Uterus (tissue), 4 donors: ENCODE results near the gene CALY. TPM values are rescaled to one million over a fixed set of nuclear protein-coding genes. Genes with fewer than 3 reads are reported as not detected.

ENCODE experiments used
- DNase-seq, 2 donors: peaks; one replicate each; pipeline ENCODE4 v3.0.0-alpha.2; 2019 to 2020
- H3K27ac ChIP-seq, 2 donors: fragments of 200-600 bp; sonication (generic); 1 replicate in 1 of 2; 2 replicates in 1 of 2; pipeline ENCODE4 v1.5.1; 2016 to 2018
- H3K27me3 ChIP-seq, 2 donors: fragments of 200-600 bp; sonication (generic); one replicate each; pipeline ENCODE4 v1.5.1; 2018 to 2019; ENCODE audit warnings: control low read depth in 1 of 2
- H3K36me3 ChIP-seq, 2 donors: fragments of 200-600 bp; sonication (generic); one replicate each; pipeline ENCODE4 v1.5.1; 2019; ENCODE audit warnings: control low read depth in 1 of 2
- H3K4me1 ChIP-seq, 2 donors: fragments of 200-600 bp; sonication (generic); one replicate each; pipeline ENCODE4 v1.5.1; 2018 to 2019; ENCODE audit warnings: control low read depth in 1 of 2
- H3K4me3 ChIP-seq, 2 donors: fragments of 200-600 bp; sonication (generic); 1 replicate in 1 of 2; 2 replicates in 1 of 2; pipeline ENCODE4 v1.5.1; 2018 to 2019; ENCODE audit warnings: mild to moderate bottlenecking in 1 of 2
- H3K9me3 ChIP-seq, 2 donors: fragments of 200-600 bp; sonication (generic); one replicate each; pipeline ENCODE4 v1.5.1; 2019; ENCODE audit warnings: control low read depth in 1 of 2
- POLR2A ChIP-seq, 2 donors: fragments of 450-650 bp; IDR thresholded peaks; one replicate each; pipeline ENCODE4 v1.6.1; 2016; ENCODE audit warnings: antibody characterized with exemption in 2 of 2, mild to moderate bottlenecking in 1 of 2, moderate library complexity in 1 of 2
- intact Hi-C: fragments of 100-400 bp; cut with DNase I; formaldehyde crosslinking; loops from one replicate; pipeline ENCODE4 v1.15.1; 2023; ENCODE audit warnings: low total_unique reads
- total RNA-seq, 4 donors: library from RNA; depleted of rRNA in 3 of 4; stranded (reverse); fragments of >200 nt in 3 of 4; gene quantifications; one replicate each; pipeline versions ENCODE4 v1.1.0 to v1.2.4, GENCODE V29; 2014 to 2023
- TF ChIP-seq, protein P1 (sequence below), 4 experiments: fragments of 200-600 bp in 2 of 4; fragments of 450-650 bp in 2 of 4; sonication (generic) in 2 of 4; IDR thresholded peaks; one replicate each; pipeline ENCODE4 v1.5.1; 2016 to 2019; ENCODE audit warnings: antibody characterized with exemption in 4 of 4, mild to moderate bottlenecking in 2 of 4, moderate library complexity in 1 of 4
- donor health status: DM: yes; HTN: yes; CAD: no.

The CALY gene
- total RNA-seq, 4 donors from 2014 or later, result 0.69 TPM; not detected in 3

DNA sequence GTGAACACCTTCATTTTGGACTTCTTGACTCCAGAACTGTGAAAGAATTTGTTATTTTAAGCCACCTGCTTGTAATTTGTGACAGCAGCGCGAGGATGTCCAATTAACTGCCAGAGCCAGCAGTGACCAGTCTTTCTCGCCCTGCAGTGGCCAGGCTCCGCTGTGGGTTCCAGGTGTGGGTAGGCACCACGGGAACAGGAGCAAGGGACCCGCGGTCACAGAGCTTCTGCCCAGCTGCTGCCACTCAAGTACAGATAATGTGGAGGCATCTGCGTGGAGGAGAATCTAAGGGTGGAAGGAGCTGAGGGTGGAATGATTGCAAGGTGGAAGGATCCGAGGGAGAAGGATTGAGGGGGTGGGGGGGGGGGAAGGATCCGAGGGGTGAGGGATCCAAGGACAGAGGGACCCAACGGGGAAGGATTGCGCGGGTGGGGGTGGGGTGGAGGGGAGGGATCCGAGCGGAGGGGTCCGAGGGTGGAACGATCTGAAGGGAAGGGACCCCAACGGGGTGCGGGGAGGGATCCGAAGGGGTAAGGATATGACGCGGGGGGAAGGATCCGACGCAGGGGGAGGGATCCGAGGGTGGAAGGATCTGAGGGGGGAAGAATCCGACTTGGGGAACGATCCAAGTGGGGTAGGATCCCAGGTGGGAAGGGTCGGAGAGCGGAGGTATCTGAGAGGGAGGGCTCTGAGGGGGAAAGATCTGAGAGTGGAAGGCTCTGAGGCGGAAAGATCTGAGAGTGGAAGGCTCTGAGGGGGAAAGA lies 3.6 kb downstream of the CALY start:
- Histone ChIP-seq H3K36me3 (no peaks in the 10 kb centered on the region), H3K27ac (no peak overlapping the region), H3K27me3 (peaks cover 35 to 44% of the 10 kb centered on the region in 2 donors), H3K4me3 (no peak overlapping the region), H3K4me1 (peaks cover 0 to 25% of the 10 kb centered on the region in 2 donors), H3K9me3 (no peaks in the 10 kb centered on the region)
- DNase-seq, result no peak
- no peak for TF ChIP-seq POLR2A (IDR thresholded peaks at IDR 0.05)
- TF ChIP-seq, protein P1, sequence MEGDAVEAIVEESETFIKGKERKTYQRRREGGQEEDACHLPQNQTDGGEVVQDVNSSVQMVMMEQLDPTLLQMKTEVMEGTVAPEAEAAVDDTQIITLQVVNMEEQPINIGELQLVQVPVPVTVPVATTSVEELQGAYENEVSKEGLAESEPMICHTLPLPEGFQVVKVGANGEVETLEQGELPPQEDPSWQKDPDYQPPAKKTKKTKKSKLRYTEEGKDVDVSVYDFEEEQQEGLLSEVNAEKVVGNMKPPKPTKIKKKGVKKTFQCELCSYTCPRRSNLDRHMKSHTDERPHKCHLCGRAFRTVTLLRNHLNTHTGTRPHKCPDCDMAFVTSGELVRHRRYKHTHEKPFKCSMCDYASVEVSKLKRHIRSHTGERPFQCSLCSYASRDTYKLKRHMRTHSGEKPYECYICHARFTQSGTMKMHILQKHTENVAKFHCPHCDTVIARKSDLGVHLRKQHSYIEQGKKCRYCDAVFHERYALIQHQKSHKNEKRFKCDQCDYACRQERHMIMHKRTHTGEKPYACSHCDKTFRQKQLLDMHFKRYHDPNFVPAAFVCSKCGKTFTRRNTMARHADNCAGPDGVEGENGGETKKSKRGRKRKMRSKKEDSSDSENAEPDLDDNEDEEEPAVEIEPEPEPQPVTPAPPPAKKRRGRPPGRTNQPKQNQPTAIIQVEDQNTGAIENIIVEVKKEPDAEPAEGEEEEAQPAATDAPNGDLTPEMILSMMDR (IDR thresholded peaks at IDR 0.05), result no peak
- intact Hi-C loops, result no loop called here

DNA sequence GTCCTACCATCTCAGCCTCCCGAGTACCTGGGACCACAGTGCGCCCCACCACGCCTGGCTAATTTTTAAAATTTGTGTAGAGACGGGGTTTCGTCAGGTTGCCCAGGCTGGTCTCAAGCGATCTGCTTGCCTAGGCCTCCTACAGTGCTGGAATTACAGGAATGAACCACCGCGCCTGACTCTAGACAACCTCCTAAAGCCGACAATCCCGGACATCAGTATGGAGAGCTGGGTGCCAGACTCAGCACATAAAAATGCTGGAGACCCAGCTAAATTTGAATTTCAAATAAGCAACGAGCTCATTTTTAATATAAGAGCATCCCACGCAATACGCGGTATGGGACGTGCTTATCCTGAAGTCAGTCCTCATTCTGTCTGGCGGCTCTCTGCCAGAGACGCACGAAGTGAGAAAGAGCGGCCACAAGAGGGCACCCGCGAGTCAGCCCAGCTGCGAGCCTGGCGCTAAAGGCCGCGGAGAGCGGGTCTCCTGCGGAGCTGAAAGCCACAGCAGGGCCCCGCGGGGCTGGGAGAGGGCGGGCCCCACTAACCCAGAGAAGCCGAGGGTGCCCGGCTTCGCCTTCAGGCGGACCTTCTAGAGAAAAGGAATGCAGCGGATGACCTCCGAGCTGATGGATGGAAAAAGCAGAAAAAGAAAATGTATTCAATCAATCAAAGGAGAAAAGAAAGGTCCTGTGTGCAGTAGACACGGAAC lies 7.0 kb downstream of the CALY start:
- DNase-seq, result peak; percentile 79 to 82
- peaks cover 21 to 34% of the 10 kb centered on the region in 2 donors for H3K27me3 ChIP-seq
- TF ChIP-seq, protein P1 (IDR thresholded peaks at IDR 0.05), result peak; percentile 80 to 94 (median 82)
- TF ChIP-seq POLR2A (IDR thresholded peaks at IDR 0.05), result no peak

DNA sequence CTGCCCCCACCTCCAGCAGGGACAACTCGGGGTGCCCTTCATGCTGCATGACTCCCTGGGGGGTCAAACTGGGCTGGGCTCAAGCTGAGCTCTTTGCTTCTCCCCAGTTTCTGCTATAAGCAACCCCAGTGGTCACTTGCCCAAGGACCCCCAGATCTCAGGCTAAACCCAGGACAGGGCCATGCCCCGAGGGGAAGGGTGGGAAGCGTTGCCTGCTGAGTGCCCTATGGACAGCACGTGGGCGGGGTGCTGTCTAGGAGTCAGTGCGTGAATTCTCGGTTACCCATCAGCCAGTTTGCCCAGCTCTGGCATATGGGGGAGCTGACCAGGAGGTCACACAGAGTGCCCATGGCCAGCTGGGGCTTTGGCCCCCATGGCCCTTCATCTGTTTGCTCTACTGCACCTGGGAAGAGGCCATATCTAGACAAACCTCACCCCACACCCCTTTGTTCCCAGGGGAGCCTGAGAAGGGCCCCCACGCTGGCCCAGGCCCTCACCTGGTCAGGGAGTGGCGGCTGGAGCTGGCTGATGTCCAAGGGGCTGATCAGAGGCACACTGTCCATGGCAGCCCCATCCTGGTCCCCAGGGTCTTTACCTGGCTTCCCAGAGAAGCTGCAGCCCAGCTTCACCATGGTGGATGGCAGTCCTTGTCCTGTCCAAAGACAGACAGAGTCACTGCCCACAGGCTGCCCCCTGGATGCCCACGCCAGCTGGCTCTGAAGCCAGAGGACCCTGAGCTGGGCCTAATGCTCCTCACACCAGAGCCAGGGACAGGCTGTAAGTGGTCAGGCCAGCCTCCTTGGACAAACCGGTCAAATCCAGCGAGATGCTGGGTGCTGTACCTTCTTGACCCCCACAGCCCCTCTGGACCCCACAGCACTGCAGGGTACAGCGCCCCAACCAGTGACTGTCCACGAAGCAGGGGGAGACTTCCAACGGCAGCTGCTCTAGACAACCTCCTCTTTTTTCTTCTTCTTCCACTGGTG lies 8.0 kb downstream of the CALY start:
- intact Hi-C loops, result no loop called here
- TF ChIP-seq, protein P1 (IDR thresholded peaks at IDR 0.05), result no peak
- no peak for TF ChIP-seq POLR2A (IDR thresholded peaks at IDR 0.05)
- Histone ChIP-seq H3K27me3 (peaks cover 18 to 33% of the 10 kb centered on the region in 2 donors), H3K9me3 (no peaks in the 10 kb centered on the region), H3K4me3 (no peak overlapping the region), H3K4me1 (peaks cover 0 to 4% of the 10 kb centered on the region in 2 donors), H3K36me3 (no peaks in the 10 kb centered on the region), H3K27ac (no peak overlapping the region)
- DNase-seq, result no peak

More for the DNA sequence above, 7.0 kb downstream of the CALY start:
- intact Hi-C loops, result no loop called here
- no peaks in the 10 kb centered on the region for H3K9me3 ChIP-seq
- H3K27ac ChIP-seq, result no peak overlapping the region
- peaks cover 0 to 4% of the 10 kb centered on the region in 2 donors for H3K4me1 ChIP-seq
- peak overlapping the region in 1 of 2 donors; percentile 17 for H3K4me3 ChIP-seq
- H3K36me3 ChIP-seq, result no peaks in the 10 kb centered on the region

DNA sequence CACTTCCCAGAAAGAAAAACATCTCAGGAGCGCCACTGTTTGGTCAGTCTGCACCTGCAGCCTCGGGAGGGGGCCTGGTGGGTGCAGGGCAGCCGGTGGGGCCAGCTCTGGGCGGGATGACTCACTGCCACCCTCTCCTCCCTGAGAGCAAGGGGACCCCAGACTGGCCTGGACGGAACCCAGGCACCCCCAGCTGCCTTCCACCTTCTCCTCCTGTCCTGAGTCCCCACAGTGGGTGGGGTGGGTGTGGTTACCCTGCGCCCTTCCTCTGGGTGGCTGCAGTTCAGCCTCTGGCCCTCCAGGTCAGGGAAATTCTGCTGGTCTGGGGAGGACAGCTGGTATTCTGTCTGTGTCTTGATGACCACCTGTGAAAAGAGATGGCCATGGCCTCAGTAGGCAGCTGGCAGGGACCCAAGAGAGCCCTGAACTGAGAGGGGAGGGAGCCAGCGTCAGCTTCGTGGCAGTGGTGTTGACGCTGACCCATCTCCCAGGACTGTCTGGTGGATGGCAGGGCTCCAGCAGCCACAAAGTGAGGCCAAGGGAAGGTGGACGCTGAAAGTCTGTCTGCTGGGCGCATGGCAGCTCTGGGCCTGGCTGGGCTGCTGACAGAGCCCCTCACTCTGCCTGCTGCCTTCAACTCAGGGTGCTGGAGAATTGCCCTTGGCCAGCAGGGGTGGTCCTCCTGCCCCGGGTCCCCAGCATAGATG lies 8.9 kb downstream of the CALY start:
- TF ChIP-seq, protein P1 (IDR thresholded peaks at IDR 0.05), result no peak
- no peak for TF ChIP-seq POLR2A (IDR thresholded peaks at IDR 0.05)
- no peak for DNase-seq
- H3K27ac ChIP-seq, result no peak overlapping the region
- intact Hi-C loops, result no loop called here
- no peak overlapping the region for H3K4me3 ChIP-seq
- H3K36me3 ChIP-seq, result no peaks in the 10 kb centered on the region
- H3K4me1 ChIP-seq, result peaks cover 0 to 4% of the 10 kb centered on the region in 2 donors
- H3K27me3 ChIP-seq, result peaks cover 18 to 30% of the 10 kb centered on the region in 2 donors
- no peaks in the 10 kb centered on the region for H3K9me3 ChIP-seq
